C1 segment of cervical spinal cord (tissue), 14 donors: ENCODE results near the gene CFAP46.
"Not testable (repeated sequence)": the region's sequence is repeated elsewhere in the genome, so short reads cannot be mapped to it uniquely, and the experiment has no call there.

Source experiments
- DNase-seq, 14 donors: peaks; one replicate each; lab custom pipeline; 2025; lab: John Stamatoyannopoulos, UW

CFAP46 gene

DNA sequence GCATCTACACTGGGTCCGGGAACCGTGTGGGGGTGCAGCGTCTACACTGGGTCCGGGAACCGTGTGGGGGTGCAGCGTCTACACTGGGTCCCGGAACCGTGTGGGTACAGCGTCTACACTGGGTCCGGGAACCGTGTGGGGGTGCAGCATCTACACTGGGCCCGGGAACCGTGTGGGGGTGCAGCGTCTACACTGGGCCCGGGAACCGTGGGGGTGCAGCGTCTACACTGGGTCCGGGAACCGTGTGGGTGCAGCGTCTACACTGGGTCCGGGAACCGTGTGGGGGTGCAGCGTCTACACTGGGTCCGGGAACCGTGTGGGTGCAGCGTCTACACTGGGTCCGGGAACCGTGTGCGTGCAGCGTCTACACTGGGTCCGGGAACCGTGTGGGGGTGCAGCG lies 150.3 kb downstream of the CFAP46 start:
- not testable (repeated sequence) for DNase-seq

DNA sequence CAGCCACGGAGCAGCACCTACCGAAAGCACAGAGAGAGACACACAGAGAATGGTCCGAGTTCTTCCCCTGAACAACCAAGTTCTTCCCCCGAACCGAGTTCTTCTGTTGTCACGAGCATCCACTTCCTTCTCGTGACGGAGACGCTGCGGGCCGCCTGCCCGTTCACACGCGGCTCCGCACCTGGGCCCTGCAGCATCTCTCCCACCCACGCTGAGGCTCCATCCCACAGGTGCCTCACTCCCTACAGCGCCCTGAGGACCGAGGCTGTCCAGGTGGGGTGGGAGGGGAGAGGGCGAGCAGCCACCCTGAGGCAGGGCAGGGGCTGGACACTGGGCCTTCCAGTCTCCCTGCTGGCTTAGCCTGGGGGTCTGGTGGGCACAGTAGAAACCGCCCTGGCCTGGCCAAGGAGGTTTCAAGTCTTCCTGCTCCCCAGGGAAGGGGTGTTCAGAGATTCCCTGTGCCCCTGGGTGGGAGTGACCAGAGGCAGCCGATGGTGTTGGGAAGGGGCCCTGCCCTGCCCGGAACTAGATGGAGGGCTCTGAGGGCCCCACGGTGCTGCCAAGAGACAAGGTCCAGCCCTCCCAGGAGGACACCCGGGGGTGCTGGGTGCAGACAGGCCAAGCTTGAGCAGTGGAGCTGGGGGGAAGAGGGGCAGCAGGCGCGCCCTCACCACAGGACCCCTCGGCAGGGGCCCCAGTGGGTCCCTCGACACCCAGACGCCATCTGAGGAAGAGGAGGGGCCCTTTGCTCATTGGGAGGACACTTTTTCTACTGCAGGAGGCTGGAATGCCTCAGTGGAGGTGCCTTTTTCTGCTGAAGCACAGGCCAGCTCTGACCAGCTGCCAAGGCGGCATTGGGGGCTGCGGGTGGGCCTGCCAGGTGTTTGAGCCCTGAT lies 151.2 kb downstream of the CFAP46 start:
- no peak for DNase-seq

DNA sequence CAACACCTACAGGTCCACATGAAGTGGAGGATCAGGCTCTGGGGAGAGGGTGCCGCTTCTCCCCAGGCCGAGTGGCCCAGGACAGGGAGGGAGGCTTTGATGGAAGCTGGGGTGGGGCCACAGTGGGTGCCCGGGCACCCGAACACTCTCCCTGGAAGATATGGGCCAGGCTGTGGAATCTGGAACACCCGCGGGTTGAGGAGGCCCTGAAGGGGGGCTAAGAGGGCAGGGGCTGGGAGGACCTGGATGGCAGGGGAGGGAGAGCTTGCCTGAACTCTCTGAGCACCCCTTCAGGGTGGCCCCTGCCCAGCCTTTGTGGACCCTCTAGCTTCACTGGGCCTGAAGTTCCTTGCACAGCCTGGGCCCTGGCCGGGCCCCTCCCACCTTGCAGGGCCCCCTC lies 151.9 kb downstream of the CFAP46 start:
- no peak for DNase-seq

DNA sequence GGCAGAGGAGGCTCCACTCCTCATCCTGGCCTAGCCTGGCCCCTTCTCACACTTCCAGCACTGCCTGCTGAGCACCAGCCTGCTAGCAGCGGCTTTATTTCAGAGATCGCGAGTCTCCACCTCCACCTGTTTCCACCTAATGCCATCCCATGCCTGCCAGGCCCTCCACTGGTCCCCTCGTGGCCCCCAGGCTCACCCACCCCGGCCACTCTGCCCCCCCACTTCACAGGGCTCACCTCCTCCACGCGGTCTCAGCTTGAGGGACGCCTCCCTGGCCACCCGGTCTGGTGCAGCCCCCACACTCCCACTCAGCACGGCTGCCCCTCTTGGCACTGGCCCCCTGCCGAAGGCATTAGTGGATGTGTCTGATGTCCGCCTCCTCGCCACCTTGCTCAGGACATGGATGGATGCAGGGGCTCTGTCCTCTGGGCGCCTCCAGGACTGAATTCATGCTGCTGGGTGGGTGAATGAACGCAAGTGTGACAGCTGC lies 152.7 kb downstream of the CFAP46 start:
- DNase-seq = no peak

DNA sequence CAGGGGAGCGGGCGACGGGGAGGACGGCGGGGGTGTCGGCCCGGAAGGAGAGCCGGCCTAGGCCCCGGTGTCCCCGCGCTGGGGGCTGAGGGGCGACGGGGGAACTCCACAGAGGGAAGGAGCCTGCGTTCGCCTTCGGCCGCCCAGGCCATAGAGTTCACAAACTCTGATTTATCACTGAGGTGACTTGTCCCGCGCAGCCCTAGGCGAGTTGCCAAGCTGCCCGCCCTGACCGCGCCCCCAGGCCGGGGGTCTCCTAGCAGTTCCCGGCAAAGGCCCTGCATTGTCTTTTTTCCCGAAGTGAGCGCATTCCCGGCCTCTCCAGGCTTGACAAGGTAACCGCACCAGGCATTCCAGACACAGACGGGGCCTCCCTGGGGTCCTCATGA lies 153.5 kb downstream of the CFAP46 start:
- DNase-seq = no peak

DNA sequence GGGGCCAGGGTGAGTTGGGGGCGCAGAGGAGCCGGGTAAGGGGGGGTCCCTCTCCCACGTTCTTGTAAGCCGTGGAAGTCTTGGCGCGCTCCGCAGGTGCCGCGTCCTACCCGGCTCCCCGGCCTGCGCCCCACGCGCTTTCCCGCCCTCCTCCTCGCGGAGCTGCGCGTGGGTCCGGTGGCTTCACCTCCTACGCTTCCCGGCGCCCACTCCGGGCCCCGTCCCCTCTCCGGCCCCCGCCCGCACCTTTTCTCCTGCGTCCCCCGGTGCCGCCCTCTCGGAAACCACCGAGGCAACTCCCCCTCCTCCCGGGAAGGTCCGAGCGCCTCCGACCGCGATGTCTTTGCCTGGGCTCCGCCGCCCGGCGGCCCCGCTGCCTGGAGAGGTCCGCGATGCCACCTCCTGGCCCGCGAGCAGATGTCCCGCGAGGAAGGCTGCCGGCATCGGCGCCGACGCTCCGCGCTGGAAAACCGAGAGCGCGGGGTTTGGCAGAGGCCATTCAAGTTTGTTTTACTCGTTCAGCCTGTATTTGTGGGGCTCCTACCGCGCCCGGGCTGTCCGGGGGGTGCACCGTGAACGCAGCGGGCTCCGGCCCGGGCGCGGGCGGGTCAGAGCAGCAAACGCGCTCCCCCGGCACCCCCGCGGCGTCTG lies 154.1 kb downstream of the CFAP46 start:
- DNase-seq = peak in 5 of 14 donors; percentile 36 to 48 (median 42)

DNA sequence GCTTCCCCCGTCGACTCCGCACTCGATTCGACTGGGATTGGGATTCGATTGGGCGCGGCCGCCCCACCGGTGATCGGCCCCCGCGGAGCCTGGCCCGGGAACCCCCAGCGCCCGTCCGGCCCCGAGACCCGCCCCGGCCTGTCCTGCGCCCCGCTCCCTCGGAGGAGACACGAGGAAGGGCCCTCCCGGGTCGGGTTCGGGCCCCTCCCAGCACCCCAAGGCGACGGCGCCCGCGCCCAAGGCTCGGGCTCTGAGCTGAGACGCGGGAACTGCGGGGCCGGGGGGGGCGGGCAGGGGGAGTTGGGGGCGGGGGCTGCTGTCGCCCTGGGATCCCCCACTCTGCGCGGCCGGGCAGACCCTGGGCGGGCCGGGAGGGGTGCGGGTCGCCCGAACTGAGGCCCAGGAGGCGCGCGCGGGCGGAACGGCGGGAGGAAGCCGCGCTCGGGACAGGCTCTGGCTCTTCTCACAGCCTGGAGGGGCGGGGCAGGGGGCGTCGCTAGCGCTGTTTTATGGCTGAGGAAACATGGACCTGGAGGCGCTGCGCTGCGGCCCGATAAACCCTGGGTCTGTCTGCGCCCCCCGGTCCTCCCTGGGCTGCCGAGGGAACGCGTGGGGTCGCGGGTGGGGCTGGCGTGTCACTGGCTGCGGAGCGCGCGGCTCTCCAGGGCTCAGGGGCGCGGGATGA lies 154.7 kb downstream of the CFAP46 start:
- no peak for DNase-seq

DNA sequence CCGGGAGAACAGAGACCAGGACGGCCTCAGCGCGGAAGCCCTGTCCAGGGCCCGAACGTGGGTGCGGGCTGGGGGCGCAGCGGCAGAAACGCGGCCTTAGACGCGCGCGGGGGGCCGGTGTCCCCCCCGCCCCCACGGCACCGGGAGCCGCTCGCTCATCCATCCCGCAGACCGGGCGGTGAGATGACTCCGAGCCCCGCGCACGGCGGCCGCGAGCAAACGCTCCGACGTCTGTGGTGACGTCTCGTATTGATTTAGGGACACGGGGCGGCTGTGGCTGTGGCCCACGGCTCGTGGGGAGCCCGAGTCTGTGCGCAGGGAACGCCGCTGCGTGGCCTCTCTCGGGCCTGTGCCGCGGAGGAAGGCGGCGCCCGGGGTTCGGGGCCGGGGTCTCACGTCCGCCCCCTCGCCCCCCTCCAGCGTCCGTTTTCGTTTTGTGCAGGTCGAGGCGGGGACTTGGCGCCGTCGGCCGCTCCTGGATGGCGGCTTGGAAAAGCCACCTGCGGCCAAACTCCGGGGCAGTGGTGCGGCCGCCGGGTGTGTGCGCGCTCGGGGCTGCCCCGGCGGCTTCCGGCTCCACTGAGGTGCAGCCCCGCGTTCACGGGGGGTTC lies 155.4 kb downstream of the CFAP46 start:
- no peak for DNase-seq

DNA sequence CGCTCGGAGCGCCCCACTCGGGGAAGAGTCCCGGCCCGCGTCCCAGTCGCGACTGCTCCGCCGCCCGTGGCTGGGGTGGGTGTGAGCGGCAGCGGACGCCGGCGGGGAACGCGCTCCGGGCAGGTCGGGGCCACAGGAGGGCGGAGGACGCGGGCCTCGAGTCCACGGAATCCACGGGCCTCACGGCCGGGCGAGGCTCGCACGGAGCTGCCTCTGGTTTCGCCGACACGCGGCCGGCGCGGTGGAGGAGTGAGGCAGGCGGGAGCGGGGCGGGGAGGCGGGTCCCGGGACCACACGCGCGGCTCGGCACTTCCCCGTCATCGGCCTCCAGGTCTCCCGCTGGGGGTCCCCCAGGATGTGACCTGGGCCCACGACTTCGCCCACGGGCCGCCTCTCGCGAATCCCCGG lies 155.9 kb downstream of the CFAP46 start:
- no peak for DNase-seq

DNA sequence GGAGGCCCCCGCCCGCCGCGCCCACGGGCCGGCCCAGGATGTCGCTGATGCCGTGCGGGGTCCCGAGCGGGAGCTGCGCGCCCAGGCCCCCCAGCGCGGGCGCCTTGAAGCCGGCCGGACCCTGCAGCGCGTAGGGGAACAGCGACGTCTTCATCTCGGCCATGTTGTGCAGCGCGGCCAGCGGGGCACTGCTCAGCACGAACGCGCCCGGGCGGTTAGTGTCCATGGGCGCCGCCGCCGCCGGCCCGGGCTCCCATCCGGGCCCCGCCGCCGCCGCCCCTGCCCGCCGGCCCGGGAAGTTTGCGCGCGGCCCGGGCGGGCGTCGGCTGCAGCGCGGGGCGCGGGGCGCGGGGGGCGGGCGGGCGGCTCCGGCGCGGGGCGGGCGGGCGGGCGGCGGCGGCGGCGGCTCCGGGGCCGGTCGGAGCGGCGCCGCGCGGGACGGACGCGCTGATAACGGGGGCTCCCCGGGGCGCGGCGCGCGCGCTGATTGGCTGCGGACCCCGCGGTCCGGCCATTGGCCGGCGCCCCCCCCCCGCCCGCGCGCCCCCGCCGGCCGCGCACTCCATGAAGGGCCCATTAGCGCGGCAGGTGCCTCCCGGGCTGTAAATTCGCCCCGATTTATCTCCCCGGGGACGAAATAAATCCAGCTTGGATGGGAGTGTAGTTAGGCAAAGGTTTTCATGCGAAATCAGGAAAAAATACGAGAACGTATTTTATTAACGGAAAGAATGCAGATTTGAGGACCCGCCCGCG lies 156.5 kb downstream of the CFAP46 start, which contains the start of gene NKX6-2:
Gene NKX6-2 (minus strand): TSS at position 425 of the 753 bp plus-strand sequence. CDS start 199 bp downstream, at position 226.
- DNase-seq = peak in 5 of 14 donors; percentile 22 to 73 (median 57)

DNA sequence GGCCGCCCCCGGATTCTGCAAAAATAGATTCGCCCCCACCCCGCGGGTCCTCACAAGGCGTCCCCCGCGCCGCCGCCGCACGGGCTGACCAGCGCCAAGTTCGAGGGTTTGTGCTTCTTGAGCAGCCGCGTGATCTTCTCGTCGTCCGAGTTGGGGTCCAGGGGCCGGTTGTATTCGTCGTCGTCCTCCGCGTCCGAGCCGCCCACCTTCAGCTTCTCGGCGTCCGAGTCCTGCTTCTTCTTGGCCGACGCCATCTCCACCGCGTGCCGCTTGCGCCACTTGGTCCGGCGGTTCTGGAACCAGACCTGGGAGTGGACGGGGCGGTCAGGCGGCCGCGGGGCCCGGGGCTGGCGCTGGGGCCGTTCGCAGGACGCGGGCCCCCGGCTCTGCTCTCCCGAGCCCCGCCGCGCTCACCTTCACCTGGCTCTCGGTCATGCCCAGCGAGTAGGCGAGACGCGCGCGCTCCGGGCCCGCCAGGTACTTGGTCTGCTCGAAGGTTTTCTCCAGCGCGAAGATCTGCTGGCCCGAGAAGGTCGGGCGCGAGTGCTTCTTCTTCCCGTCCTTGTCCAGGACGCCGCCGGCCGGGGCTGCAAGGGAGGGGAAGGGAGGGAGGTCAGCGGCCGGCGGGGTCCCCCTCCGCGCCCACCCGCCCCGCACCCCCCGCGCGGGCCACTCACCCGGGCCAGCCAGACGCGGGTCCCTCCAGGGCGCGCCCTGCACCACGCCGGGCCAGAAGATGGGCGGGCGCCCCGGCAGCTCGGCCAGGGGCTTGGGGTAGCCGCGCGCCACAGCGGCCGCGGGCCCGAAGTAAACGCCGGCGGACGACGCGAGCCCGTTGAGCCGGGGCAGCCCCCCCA lies 157.3 kb downstream of the CFAP46 start:
- DNase-seq = no peak

DNA sequence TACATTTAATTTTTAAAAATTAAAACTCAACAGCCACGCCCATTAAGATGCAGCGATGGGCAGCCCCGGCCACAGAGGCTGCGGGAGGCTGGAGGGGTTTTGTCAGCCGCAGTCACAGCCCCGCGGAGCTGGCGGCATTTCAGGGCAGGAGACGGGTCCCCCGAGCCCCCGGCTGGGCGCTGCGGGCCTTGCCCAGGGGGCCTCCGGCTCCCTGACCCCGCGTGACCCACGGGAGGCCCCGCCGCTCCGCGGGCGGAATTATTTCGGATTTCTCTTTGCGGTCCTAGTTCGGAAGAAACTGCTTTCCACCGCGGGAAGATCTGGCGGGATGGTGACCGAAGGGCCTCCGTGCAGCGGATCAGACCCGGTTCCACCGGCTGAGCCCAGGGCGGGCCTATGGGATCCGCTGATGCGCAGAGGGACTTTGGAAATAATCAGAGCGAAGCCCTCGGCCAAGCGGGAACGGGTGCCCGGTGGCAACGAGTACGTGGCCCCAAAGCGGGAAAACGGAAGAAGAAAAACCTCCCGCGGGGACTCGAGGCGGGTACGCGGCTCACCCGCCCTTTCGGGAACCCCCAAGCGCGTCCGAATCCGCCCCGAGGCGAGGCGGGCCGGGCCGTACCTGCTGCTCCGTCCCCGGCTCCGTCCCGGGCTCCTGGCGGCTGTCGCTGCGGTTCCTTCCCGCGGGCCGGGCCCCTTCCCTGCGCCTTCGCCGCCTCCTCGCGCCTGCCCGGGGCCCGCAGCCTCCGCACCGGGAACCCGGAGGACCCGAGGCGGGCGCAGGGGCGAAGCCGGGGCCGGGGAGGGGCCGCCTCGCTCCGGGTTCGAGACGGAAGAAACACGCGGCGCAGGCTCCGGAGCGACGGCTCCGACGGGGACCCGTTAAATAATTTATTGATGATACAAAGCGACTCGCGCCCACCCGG lies 158.2 kb downstream of the CFAP46 start:
- DNase-seq = no peak

DNA sequence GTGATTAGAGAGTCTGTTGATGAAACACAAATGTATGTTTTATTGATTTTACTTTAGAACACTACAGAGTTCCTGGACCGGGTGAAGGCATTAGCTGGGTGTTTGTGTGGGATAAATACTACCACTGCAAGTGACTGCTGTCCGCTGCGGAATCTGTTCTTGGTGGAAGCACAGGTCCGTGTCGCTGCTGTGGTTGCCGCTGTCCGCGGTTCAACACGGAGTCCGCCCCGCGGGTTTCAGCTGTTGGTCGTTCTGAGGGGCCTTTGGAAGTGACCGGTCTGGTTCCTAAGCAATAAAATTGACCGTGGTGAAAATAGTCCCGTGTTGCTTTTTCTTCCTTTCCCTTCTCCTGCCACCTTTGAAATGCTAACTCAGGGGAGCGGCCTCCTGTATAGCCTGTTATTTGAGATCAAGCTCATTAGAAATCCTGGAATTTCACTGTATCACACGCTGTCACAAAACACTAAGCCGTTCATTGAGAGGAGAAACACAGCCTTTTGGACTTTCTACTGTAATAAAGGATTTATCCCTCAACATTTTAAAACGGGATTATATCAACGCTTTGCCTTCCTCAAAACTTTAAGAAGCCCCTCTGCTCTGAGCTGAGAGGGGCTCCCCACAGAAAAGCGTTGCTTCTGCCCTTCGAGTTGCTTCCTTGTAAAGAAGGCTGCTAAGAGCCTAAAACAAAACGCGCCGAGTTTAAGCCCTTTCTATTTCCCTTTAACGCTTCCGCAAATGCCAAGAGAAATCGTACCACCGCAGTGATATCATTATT lies 159.0 kb downstream of the CFAP46 start:
- DNase-seq = no peak

DNA sequence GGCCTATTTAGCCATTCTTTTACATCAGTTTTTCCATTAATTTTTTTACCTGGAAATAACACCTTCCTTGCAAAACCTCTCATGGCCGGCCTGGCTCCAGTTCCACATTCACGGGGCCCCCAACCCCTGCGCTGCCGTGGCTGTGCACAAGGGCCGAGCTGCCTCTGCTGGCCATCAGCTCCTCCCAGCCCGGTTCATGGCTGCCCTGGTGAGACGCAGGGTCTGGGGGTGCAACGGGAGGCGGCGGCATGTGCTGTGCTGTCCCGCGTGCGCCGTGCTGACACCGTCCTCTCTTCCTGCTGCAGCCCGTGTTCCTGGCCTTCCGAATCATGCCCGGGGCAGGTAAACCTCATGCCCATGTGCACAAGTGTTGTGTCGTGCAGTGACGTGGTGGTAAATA lies 160.8 kb downstream of the CFAP46 start:
- DNase-seq = no peak

DNA sequence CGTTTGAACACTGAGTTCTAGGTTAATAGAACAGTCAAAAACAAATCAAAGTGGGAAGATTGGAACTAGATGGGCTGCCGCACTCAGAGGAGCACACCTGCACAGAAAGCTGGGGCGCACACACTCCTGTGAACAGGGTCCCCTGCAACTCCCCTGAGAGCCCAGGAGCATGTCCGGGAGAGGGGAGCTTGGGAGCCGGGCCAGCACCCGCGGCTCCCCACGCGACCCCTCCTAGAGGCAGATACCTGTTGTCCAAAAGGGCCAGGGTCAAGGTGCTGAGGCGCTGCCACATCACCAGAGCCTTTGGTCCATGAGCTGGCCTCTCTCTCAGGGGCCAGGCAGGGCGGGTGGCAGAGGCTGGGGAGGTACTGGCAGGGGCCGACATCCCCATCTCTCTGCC lies 162.0 kb downstream of the CFAP46 start:
- DNase-seq = no peak

DNA sequence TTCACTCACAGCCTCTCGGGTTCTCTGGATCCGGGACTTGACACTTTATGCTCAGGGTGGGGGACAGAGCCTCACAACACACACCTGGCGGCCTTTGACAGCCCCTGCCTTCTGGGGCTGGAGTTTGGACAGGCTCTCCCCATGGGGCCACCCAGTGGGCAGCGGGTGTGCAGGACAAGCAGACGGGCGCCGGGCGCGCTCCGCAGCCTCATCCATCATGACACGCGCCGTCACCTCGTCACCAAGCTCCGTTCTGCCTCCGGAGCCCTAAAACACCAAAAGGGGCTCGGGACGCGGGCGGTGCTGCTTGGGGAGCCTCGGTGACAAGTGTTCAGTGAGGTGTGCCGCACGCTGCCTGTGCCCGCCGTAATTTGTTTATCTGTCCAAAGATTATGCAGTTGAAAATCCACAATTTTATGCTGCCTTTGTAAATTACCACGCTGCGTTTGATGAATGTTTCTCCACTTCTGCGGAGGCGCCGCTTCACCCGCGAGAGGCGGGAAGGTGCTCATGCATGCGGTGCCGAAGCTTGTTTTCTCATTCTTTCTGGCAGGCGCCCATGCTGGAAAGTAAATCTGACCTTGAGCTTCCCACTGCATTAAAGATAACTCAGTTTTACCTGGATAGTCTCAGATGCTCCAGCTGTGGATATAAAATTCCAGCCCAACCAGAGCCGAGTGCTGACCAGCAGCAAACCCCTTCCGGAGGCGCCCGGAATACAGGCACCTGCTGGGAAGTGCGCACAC lies 162.6 kb downstream of the CFAP46 start:
- no peak for DNase-seq

DNA sequence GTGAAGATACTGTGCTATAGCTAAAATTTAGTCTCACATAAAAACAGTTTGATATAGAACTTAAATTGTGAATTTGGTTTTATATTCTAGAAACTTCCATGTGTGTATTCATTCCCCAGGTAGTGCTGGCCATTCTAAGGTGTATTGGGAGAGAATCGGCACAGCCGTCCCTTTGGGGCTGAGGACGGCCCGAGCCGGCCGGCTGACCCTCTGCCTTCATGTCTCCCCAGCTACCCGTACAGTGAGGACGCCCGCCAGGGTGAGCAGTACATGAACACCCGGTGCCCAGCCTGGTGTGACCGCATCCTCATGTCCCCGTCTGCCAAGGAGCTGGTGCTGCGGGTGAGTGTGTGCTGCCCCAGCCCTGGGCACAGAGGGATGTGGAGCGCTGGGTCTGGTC lies 164.9 kb downstream of the CFAP46 start:
- DNase-seq = no peak
